Activated effector memory CD4-positive, alpha-beta T cell treated with Interleukin-2 at 50 U/mL for 16 hours (primary cell): Measurements from ENCODE around the gene RSPH6A.
"Not testable (repeated sequence)": the region's sequence is repeated elsewhere in the genome, so short reads cannot be mapped to it uniquely, and the experiment has no call there.

Source experiments
- DNase-seq: peaks from one replicate; pipeline ENCODE4 v3.0.0-alpha.2; 2020

The RSPH6A gene

GRCh38 chr19:45799541-45799940, 15.6 kb downstream of the RSPH6A start:
- DNase-seq = not testable (repeated sequence)

- DNase-seq = peak; percentile 40
Measured at GRCh38 chr19:45798995-45799517, 16.1 kb downstream of the RSPH6A start.

- DNase-seq = no peak
Measured at GRCh38 chr19:45794627-45795026, 20.5 kb downstream of the RSPH6A start.

- DNase-seq = no peak
Measured at GRCh38 chr19:45793876-45794275, 21.2 kb downstream of the RSPH6A start.

- no peak for DNase-seq
Measured at GRCh38 chr19:45793178-45793564, 21.9 kb downstream of the RSPH6A start.

- DNase-seq = peak; percentile 98
Measured at GRCh38 chr19:45792470-45793177, 22.5 kb downstream of the RSPH6A start, which contains the start of gene DMWD. Gene DMWD, minus strand, starts transcription at chr19:45792845. Its CDS starts 89 bp downstream, at chr19:45792756.

- no peak for DNase-seq
Measured at GRCh38 chr19:45791744-45792469, 23.2 kb downstream of the RSPH6A start.

- DNase-seq = peak; percentile 27
Measured at GRCh38 chr19:45790942-45791341, 24.2 kb downstream of the RSPH6A start.

GRCh38 chr19:45789035-45789786, 25.9 kb downstream of the RSPH6A start:
- no peak for DNase-seq

- DNase-seq = no peak
Measured at GRCh38 chr19:45786533-45786894, 28.6 kb downstream of the RSPH6A start.

- no peak for DNase-seq
Measured at GRCh38 chr19:45785781-45786532, 29.2 kb downstream of the RSPH6A start.

- no peak for DNase-seq
Measured at GRCh38 chr19:45785097-45785496, 30.0 kb downstream of the RSPH6A start.

- DNase-seq = no peak
Measured at GRCh38 chr19:45784096-45784495, 31.0 kb downstream of the RSPH6A start.

GRCh38 chr19:45782820-45783785, 32.0 kb downstream of the RSPH6A start:
- DNase-seq = no peak

GRCh38 chr19:45782162-45782691, 32.9 kb downstream of the RSPH6A start, which contains the start of gene DMPK:
Gene DMPK, minus strand, starts transcription at chr19:45782490. Its CDS starts 138 bp downstream, at chr19:45782352.
- no peak for DNase-seq

- no peak for DNase-seq
Measured at GRCh38 chr19:45781214-45782161, 33.6 kb downstream of the RSPH6A start.

- no peak for DNase-seq
Measured at GRCh38 chr19:45780448-45781213, 34.5 kb downstream of the RSPH6A start.

GRCh38 chr19:45780146-45780447, 35.0 kb downstream of the RSPH6A start:
- DNase-seq = no peak
